ENCODE measurements around the gene GUCY1B1. TPM values are rescaled to one million over a fixed set of nuclear protein-coding genes. Genes with fewer than 3 reads are reported as not detected.

The GUCY1B1 gene
- total RNA-seq, 1 experiment from 2014 or later = not detected

DNA sequence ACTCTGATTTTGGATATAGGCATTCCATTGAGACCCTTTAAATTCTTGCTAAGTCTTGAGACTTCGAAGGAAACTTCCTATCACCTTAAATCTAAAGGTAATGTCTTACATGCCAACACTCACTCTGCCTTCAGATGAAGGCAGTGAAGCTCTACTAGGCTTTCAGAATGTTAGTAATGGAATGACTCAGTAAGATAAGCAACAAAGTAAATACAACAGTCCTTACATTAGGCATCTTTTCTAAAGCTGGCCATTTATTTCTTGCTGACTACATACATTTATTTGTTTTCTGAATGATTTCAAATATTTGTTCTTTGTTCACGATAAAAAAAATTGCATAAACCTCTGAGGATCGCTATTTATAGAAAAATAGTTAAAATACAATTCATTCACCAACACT is 63.8 kb downstream of the GUCY1B1 start (continued):
- TF ChIP-seq, protein P1, sequence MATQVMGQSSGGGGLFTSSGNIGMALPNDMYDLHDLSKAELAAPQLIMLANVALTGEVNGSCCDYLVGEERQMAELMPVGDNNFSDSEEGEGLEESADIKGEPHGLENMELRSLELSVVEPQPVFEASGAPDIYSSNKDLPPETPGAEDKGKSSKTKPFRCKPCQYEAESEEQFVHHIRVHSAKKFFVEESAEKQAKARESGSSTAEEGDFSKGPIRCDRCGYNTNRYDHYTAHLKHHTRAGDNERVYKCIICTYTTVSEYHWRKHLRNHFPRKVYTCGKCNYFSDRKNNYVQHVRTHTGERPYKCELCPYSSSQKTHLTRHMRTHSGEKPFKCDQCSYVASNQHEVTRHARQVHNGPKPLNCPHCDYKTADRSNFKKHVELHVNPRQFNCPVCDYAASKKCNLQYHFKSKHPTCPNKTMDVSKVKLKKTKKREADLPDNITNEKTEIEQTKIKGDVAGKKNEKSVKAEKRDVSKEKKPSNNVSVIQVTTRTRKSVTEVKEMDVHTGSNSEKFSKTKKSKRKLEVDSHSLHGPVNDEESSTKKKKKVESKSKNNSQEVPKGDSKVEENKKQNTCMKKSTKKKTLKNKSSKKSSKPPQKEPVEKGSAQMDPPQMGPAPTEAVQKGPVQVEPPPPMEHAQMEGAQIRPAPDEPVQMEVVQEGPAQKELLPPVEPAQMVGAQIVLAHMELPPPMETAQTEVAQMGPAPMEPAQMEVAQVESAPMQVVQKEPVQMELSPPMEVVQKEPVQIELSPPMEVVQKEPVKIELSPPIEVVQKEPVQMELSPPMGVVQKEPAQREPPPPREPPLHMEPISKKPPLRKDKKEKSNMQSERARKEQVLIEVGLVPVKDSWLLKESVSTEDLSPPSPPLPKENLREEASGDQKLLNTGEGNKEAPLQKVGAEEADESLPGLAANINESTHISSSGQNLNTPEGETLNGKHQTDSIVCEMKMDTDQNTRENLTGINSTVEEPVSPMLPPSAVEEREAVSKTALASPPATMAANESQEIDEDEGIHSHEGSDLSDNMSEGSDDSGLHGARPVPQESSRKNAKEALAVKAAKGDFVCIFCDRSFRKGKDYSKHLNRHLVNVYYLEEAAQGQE (IDR thresholded peaks at IDR 0.05; ENCODE audit: low read depth) = no peak
- TF ChIP-seq SP1 (IDR thresholded peaks at IDR 0.05; ENCODE audit: low read depth) (no peak), ZFX (IDR thresholded peaks at IDR 0.05) (no peak)
- TF ChIP-seq, protein P2, sequence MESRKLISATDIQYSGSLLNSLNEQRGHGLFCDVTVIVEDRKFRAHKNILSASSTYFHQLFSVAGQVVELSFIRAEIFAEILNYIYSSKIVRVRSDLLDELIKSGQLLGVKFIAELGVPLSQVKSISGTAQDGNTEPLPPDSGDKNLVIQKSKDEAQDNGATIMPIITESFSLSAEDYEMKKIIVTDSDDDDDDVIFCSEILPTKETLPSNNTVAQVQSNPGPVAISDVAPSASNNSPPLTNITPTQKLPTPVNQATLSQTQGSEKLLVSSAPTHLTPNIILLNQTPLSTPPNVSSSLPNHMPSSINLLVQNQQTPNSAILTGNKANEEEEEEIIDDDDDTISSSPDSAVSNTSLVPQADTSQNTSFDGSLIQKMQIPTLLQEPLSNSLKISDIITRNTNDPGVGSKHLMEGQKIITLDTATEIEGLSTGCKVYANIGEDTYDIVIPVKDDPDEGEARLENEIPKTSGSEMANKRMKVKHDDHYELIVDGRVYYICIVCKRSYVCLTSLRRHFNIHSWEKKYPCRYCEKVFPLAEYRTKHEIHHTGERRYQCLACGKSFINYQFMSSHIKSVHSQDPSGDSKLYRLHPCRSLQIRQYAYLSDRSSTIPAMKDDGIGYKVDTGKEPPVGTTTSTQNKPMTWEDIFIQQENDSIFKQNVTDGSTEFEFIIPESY (IDR thresholded peaks at IDR 0.05; ENCODE audit: extremely low read depth, insufficient replicate concordance, low read length) = no peak

GRCh38 chr4:155828628-155829027 is 69.8 kb downstream of the GUCY1B1 start:
- Histone ChIP-seq H3K9me2 (ENCODE audit: insufficient read depth) (no peaks in the 10 kb centered on the region), H3K36me3 (ENCODE audit: control insufficient read depth in 1 of 2, insufficient read depth in 2 of 2, low read length in 2 of 2) (no peaks in the 10 kb centered on the region), H3K27ac (ENCODE audit: low read depth, low read length) (no peak overlapping the region), H3K4me2 (ENCODE audit: low read length) (no peak overlapping the region), H3K4me1 (ENCODE audit: control insufficient read depth in 1 of 2, insufficient read depth in 2 of 2, low read length in 2 of 2) (no peaks in the 10 kb centered on the region), H3K79me2 (ENCODE audit: insufficient read depth, low read length) (no peaks in the 10 kb centered on the region), H2AFZ (ENCODE audit: low read depth, low read length, poor library complexity, severe bottlenecking) (no peak overlapping the region), H3K9ac (ENCODE audit: low read length) (no peak overlapping the region), H3K27me3 (ENCODE audit: insufficient read depth, low read length) (no peaks in the 10 kb centered on the region), H3K4me3 (replicated peaks in 1 of 2; ENCODE audit: low read depth in 1 of 2, low read length in 2 of 2) (no peak overlapping the region), H3K9me3 (ENCODE audit: control insufficient read depth in 1 of 2, insufficient read depth in 1 of 2, low read depth in 1 of 2, low read length in 2 of 2) (no peaks in the 10 kb centered on the region), H4K20me1 (ENCODE audit: insufficient read depth) (no peaks in the 10 kb centered on the region)
- POLR2A ChIA-PET = no interaction called here
- ATAC-seq (no peak), DNase-seq (ENCODE audit: low read depth, low spot score) (no peak)
- intact Hi-C loops (cut with micrococcal nuclease) = no loop called here
- CTCF ChIA-PET = no interaction called here
- BruUV-seq (replicated peaks) = no TSS peak
- RAD21 ChIA-PET (ENCODE audit: low non-redundant PET in 1 of 2, low total read pairs in 2 of 2, uncharacterized antibody in 2 of 2, unreplicated experiment in 2 of 2) = no interaction called here
- TF ChIP-seq EZH2phosphoT487 (IDR thresholded peaks at IDR 0.05; ENCODE audit: borderline replicate concordance) (no peak), ZNF274 (IDR thresholded peaks at IDR 0.05; ENCODE audit: low read depth, low read length) (no peak), ELF1 (IDR thresholded peaks at IDR 0.05; ENCODE audit: borderline replicate concordance, low read depth) (no peak), CEBPB (IDR thresholded peaks at IDR 0.05; ENCODE audit: low read depth) (no peak), SIN3A (IDR thresholded peaks at IDR 0.05; ENCODE audit: low read depth) (no peak), CBX3 (IDR thresholded peaks at IDR 0.05; ENCODE audit: low read depth) (no peak), SP1 (IDR thresholded peaks at IDR 0.05; ENCODE audit: low read depth) (no peak), SRF (IDR thresholded peaks at IDR 0.05; ENCODE audit: low read depth) (no peak), ZFX (IDR thresholded peaks at IDR 0.05) (no peak), POLR2A (IDR thresholded peaks at IDR 0.05; ENCODE audit: borderline replicate concordance, extremely low read depth, insufficient read depth, insufficient read length) (no peak), TCF7L2 (IDR thresholded peaks at IDR 0.05; ENCODE audit: borderline replicate concordance, extremely low read depth, insufficient read depth, insufficient read length) (no peak), EGR1 (IDR thresholded peaks at IDR 0.05; ENCODE audit: low read depth) (no peak), RAD21 (IDR thresholded peaks at IDR 0.05; ENCODE audit: low read depth) (no peak)
- TF ChIP-seq, protein P3, sequence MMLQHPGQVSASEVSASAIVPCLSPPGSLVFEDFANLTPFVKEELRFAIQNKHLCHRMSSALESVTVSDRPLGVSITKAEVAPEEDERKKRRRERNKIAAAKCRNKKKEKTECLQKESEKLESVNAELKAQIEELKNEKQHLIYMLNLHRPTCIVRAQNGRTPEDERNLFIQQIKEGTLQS (IDR thresholded peaks at IDR 0.05) = no peak
- TF ChIP-seq, protein P4, sequence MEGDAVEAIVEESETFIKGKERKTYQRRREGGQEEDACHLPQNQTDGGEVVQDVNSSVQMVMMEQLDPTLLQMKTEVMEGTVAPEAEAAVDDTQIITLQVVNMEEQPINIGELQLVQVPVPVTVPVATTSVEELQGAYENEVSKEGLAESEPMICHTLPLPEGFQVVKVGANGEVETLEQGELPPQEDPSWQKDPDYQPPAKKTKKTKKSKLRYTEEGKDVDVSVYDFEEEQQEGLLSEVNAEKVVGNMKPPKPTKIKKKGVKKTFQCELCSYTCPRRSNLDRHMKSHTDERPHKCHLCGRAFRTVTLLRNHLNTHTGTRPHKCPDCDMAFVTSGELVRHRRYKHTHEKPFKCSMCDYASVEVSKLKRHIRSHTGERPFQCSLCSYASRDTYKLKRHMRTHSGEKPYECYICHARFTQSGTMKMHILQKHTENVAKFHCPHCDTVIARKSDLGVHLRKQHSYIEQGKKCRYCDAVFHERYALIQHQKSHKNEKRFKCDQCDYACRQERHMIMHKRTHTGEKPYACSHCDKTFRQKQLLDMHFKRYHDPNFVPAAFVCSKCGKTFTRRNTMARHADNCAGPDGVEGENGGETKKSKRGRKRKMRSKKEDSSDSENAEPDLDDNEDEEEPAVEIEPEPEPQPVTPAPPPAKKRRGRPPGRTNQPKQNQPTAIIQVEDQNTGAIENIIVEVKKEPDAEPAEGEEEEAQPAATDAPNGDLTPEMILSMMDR (IDR thresholded peaks at IDR 0.05 in 2 of 3, conservative IDR thresholded peaks at IDR 0.05 in 1 of 3; ENCODE audit: borderline replicate concordance in 1 of 3, insufficient read depth in 1 of 3, low read depth in 2 of 3, low read length in 2 of 3) = no peak

All from HCT116 (cell line).